ENCODE results near the gene IL10RA.
"Not testable (repeated sequence)": the region's sequence is repeated elsewhere in the genome, so short reads cannot be mapped to it uniquely, and the experiment has no call there.

Gene IL10RA

GRCh38 chr11:117993988-117994745 is 8.0 kb downstream of the IL10RA start:
- DNase-seq: no peak

DNA sequence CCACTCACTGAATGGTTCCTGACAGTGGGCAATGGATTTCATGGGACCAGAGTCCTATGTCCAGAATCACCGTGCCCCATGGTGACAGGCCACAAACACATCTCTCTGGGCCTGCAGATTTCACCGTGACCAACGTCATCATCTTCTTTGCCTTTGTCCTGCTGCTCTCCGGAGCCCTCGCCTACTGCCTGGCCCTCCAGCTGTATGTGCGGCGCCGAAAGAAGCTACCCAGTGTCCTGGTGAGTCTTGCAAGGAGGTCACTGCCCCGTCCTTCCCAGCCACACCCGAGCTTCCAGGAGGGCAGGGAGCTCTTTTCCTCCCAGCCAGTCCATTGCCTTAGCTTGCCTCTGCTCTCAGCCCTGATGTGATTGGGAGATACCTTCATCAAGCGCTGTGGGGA is 9.3 kb downstream of the IL10RA start:
- no peak for DNase-seq

- no peak for DNase-seq
Measured at GRCh38 chr11:117996058-117996457, 9.9 kb downstream of the IL10RA start.

GRCh38 chr11:117997406-117997805 is 11.2 kb downstream of the IL10RA start:
- DNase-seq: no peak

DNA sequence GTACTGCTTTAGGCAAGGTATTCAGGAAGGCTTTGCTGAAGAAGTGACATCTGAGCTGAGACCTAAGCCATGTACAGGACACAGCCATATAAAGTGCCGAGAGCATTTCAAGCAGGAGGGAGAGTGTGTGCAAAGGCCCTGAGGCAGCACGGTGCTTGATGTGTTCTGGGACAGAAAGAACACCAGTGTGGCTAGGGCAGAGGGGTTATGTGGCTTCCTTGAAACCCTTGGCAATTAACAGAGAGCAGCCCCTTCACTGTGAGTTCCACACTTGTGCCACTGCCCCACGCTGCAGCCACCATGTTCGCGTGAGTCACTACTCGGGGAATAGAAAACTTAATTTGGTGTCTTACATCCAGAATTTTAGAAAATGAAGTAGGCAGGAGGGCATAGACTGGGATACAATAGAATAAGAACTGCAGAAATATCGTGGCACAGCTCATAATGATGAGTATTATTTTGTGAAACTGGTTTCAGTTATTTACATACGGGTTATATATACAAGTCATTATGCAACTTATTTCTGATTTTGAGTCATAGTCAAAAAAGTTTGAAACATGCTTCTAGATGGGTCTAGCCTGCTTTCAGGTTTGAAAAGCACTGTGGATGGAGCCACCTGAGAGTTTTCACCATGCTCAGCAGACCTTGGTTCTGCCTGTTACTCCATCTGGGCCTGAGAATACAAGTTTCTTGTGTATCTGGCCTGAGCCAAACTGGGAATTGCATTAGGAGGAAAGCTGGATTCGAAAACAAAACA is 11.8 kb downstream of the IL10RA start:
- no peak for DNase-seq

DNA sequence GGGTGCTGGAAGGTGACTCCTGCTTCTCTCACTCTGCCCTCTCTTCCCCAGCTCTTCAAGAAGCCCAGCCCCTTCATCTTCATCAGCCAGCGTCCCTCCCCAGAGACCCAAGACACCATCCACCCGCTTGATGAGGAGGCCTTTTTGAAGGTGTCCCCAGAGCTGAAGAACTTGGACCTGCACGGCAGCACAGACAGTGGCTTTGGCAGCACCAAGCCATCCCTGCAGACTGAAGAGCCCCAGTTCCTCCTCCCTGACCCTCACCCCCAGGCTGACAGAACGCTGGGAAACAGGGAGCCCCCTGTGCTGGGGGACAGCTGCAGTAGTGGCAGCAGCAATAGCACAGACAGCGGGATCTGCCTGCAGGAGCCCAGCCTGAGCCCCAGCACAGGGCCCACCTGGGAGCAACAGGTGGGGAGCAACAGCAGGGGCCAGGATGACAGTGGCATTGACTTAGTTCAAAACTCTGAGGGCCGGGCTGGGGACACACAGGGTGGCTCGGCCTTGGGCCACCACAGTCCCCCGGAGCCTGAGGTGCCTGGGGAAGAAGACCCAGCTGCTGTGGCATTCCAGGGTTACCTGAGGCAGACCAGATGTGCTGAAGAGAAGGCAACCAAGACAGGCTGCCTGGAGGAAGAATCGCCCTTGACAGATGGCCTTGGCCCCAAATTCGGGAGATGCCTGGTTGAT is 12.6 kb downstream of the IL10RA start:
- DNase-seq: no peak

DNA sequence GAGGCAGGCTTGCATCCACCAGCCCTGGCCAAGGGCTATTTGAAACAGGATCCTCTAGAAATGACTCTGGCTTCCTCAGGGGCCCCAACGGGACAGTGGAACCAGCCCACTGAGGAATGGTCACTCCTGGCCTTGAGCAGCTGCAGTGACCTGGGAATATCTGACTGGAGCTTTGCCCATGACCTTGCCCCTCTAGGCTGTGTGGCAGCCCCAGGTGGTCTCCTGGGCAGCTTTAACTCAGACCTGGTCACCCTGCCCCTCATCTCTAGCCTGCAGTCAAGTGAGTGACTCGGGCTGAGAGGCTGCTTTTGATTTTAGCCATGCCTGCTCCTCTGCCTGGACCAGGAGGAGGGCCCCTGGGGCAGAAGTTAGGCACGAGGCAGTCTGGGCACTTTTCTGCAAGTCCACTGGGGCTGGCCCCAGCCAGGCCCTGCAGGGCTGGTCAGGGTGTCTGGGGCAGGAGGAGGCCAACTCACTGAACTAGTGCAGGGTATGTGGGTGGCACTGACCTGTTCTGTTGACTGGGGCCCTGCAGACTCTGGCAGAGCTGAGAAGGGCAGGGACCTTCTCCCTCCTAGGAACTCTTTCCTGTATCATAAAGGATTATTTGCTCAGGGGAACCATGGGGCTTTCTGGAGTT is 13.3 kb downstream of the IL10RA start:
- no peak for DNase-seq

- no peak for DNase-seq
Measured at GRCh38 chr11:118000067-118000849, 14.1 kb downstream of the IL10RA start.

GRCh38 chr11:118000850-118001228 is 14.6 kb downstream of the IL10RA start:
- no peak for DNase-seq

DNA sequence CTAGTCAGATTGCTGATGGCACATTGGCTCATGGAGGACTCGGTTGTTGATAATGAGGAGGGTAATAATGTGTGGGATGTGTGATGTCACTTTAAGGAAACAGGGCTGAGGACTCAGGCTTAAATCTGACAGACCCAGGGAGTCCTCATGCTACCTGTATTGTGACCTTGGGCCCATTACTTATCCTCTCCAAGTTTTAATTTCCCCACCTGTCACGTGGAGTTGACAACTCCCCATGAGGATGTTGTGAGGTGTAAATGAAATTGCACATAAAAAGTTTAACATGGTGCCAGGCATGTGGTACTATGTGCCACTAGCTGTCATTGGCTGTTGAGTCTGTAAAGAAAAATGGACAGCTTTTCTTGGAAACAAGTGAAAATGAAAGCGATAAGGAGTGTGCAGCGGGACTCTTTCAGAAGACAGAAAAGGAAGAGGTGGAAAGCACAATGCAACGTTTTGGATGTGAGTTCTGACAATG is 15.3 kb downstream of the IL10RA start:
- no peak for DNase-seq

GRCh38 chr11:118002010-118002540 is 15.9 kb downstream of the IL10RA start:
- no peak for DNase-seq

DNA sequence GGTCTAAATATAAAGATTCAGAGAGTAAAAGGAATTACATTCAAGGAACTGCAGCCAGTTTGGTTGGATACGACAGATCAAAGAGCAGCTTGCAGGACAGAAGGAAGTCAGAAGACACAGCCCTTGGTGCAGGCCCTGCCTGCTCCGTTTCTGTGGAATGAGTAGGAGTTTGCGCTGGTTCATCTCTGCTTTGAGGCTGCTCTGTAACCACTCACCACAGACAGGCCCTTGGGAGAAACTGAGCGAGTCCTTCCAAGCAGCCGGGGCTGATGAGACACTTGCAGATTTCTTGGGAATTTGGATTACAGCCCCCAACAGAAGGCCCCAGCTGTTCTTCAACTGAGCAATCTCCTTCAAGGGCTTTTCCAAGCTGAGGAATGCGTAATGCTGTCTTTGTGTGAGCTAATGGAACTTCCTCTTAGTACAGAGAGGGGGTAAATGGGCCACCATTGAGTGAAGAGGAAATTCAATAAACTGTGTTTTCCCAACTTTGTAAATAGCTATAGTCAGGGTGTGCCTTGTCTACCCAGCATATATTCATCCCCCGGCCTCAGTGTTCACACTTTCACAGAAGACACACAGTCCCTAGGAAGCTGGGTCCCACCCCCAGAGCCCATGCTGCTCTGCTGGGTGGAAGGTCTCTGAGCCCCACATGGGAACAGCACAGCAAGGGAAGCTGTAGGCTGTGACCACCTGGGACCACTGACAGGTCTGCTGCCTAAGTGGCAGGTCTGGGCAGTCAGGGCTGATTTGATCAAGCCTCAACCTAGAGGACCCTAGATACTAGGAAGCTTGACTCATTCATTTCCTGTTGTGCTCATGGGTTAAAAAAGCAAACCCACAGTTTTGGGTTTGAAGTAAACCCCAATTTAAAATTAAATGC is 16.6 kb downstream of the IL10RA start:
- DNase-seq: no peak

DNA sequence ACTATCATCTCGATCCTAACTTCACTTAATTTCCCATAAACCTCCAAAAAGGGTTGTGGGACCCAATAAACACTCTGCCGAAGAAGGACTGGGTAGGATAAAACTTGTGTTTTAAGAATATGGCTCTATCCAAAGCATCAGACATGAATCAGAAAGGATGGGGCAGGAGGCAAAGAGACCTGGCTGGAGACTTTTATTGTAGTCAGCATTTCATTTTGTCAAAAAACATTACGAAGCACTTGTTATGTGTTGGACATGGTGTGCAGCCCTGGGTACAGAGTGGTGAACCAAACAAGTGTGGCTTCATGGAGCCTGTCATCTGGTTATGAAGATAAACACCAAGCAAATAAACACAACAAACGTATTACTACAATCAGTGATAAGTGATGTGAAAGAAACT is 17.3 kb downstream of the IL10RA start:
- DNase-seq: no peak

- DNase-seq: no peak
Measured at GRCh38 chr11:118004543-118005223, 18.5 kb downstream of the IL10RA start.

DNA sequence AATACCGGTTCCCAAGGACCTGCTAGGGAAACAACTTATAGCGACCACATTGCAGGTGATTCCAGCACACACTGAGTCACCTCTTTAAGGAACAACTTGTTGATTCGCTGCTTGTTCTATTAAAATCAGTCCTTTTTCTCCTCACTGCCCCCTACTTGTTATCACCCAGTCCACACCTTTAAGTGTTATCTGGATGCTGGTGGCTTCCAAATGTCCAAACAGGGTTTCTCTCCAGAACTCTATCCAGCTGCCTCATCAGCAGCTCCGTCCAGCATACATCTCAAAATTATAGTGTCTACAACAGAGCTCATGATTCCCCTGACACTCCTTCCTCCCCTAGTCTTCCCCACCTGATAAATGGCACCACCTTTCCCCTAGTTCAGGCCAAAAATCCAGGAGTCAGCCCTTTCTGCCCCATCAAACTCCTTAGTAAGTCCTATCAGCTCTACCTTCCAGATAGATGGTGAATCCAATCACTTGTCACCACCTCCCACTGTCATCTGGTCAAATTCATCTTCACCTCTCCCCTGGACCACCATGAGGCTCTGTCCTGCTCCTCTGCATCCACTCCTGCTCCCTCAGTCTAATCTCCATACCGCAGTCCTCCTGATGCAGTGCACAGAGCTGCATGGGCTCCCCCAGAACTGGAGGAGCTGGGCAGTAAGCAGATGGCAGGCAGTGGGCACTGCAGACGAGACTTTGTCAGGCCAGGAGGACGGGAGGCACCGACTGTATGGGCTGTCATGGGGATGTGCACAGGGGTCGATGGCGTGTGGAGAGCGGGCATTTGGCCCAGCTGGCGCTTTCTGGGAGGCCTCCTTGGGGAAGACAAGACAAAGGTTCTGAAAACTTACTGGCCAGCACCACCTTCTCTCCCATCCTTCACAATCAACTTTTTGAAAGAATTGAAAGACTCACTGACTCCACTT is 19.3 kb downstream of the IL10RA start:
- no peak for DNase-seq

DNA sequence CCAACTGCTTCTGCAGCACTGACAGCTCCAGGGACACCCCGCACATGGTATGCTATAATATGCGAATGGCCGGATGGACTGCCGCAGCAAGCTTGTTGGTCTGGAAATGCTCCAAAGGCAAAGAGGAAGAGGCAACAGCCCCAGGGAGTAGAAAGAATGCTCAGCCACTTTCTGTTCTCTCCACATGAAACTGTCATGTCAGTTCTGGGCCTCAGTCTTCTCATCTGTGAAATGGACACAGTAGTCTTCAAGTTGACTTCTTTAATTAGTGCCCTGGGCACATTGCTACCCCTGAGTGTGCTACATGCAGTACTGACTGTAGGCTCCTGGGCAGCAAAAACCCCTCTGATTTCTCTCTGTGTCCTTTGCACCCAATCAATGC is 19.9 kb downstream of the IL10RA start:
- DNase-seq: no peak

DNA sequence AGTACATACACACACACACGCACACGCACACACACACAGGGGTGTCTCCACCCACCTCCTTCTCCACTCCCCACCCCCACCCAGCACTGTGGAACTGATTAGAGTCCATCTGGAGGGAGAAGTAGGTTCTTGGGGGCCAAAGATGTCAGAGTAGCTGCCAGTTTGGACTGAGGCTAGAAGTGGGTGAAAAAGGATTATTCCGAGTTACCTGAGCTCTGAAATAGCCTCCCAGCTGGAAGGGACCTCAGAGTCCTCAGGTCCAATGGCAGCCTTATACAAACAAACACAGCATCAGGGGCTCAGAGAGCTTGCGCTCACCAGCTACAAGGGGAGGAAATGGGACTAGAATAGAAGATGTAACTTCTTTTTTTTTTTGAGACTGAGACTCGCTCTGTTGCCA is 20.8 kb downstream of the IL10RA start:
- no peak for DNase-seq

DNA sequence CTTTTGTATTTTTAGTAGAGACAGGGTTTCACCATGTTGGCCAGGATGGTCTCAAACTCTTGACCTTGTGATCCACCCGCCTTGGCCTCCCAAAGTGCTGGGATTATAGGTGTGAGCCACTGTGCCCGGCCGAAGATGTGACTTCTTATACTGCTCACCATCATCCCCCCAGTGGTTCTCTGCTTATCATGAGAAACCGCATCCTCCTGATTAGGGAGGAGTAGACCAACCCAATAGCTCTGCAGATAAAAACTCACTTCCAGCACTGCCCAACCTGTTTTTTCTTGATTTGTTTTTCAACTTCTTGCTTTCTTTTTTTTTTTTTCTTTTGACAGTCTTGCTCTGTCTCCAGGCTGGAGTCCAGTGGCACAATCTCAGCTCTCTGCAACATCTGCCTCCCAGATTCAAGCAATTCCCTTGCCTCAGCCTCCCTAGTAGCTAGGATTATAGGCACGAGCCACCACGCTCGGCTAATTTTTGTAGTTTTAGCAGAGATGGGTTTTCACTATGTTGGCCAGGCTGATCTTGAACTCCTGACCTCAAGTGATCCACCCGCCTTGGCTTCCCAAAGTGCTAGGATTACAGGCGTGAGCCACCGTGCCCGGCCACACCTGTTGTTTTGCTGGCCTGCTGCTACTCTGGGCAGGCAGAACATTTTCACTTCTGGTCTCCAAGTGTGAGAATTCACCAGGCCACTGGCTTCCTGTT is 21.5 kb downstream of the IL10RA start:
- not testable (repeated sequence) for DNase-seq

Data from activated gamma-delta T cell (primary cell).